ENCODE data around the gene USP2.
A peak's percentile ranks its signal among the peaks of the same experiment; 100 is the strongest.

USP2 gene, protein sequence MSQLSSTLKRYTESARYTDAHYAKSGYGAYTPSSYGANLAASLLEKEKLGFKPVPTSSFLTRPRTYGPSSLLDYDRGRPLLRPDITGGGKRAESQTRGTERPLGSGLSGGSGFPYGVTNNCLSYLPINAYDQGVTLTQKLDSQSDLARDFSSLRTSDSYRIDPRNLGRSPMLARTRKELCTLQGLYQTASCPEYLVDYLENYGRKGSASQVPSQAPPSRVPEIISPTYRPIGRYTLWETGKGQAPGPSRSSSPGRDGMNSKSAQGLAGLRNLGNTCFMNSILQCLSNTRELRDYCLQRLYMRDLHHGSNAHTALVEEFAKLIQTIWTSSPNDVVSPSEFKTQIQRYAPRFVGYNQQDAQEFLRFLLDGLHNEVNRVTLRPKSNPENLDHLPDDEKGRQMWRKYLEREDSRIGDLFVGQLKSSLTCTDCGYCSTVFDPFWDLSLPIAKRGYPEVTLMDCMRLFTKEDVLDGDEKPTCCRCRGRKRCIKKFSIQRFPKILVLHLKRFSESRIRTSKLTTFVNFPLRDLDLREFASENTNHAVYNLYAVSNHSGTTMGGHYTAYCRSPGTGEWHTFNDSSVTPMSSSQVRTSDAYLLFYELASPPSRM

DNA sequence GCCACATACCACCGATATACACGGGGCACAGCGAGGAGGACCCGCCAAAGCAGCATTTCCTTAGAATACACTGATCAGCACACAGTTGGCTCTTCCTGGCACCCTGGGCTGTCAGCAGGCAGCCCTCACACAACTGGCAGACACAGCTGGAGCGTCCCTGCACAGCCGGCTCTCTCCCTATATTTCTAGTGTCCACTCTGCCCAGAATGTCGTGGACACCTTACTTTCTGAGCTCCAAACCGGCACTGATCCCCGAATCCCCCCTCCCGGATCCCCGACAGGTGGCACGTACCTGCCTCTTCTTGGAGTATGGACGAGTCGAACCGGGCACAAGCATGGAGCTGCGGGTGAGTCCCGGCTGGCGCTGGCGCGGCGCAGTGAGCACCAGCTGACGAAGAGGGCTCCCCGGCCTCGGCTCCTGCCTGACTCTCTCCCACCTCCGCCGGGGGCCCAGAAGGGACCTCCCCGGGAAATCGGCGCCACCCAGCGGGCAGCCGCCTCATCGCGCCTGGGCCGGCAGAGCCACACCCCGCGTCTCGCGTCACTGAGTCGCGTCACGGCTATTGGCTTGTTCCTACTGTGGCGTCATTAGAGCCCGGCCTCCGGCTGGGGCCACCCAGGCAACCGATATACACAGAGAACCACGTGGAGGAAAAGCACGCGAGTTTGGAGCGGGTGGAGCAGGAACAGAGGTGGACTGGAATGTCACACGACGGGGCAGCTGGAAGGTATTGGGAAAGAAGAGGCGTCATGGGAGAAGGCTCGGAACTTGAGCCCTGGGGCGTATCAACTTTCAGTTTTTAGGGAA, at the start of gene USP2:
Gene USP2 (minus strand): TSS at position 510 of the 808 bp plus-strand sequence. CDS start 8,210 bp downstream, outside the sequence.
- peaks cover 14% of the 10 kb centered on the region for H3K4me1 Mint-ChIP-seq
- ATAC-seq, result peak; percentile 99

DNA sequence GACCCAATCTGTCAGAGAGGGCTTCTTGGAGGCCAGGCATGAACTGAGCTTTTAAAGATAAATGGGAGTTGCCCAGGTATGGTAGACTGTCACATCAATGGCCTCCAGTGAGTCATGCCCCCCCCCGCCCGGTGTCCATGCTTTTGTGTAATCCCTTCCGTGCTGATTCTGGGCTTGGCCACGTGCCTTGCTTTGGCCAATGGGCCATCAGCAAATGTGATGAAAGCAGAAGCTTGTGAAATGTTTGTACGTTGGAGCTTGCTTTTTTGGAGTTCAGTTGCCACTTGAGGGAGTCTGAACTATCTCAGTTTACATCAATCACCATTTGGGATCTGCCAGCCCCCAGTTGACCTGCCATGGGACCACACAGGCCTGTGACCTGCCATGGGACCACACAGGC, 45.8 kb upstream of the USP2 start:
- DNase-seq (no peak), ATAC-seq (no peak)
- Mint-ChIP-seq H3K9me3 (no peaks in the 10 kb centered on the region), H3K27ac (no peak overlapping the region), H3K4me3 (no peak overlapping the region), H3K4me1 (peaks cover 21% of the 10 kb centered on the region), H3K27me3 (peaks cover 78% of the 10 kb centered on the region)

More for the DNA sequence above, at the start of gene USP2:
- DNase-seq, result peak; percentile 96 to 98
- no peak within 1 kb of the TSS for H3K4me3 Mint-ChIP-seq
- no peaks in the 10 kb centered on the region for H3K9me3 Mint-ChIP-seq
- H3K27me3 Mint-ChIP-seq, result no peaks in the 10 kb centered on the region
- peak within 1 kb of the TSS; percentile 48 to 60 for H3K27ac Mint-ChIP-seq

DNA sequence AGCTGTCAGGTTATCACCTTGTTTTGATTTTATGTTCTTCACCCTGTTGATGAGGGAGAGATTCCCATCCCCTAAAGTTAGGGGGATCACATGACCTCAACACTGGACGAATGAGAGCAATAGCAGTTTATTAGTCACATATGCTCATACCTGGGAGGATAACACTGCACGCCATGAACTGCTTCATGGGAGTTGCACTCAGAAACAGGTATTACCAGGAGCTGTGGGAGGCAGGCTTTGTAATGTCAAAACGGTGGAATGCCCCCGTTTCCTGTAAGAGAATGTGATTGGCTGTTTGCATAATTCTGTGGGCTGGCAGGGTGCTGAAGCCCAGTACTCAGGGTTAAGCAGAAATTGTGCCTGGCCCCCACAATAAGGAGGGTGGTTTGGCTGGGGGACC, 44.7 kb upstream of the USP2 start:
- H3K4me1 Mint-ChIP-seq, result peaks cover 27% of the 10 kb centered on the region
- H3K27me3 Mint-ChIP-seq, result peaks cover 77% of the 10 kb centered on the region
- H3K9me3 Mint-ChIP-seq, result no peaks in the 10 kb centered on the region
- no peak overlapping the region for H3K27ac Mint-ChIP-seq
- H3K4me3 Mint-ChIP-seq, result no peak overlapping the region
- ATAC-seq, result no peak
- no peak for DNase-seq

DNA sequence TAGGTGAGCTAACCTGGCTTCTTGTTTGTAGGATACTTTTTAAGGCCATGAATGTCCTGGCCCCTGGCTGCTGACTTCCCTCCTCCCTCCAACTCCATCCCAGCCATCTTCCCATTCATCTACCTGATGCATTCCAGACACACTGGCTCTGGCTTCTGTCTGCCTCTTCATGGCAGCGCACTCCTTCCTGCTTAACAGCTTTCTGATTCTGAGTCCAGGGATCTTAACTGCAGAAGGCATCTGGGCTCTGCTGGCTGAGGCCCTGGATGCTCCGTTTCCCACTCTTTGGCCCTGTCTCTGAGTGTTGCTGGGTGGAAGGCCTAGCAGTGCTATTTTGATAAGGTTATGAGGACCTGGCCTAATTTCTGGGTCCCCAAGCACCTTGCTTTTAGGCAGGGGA, 43.3 kb upstream of the USP2 start:
- H3K27ac Mint-ChIP-seq, result no peak overlapping the region
- peaks cover 75% of the 10 kb centered on the region for H3K27me3 Mint-ChIP-seq
- ATAC-seq, result no peak
- H3K4me1 Mint-ChIP-seq, result peaks cover 27% of the 10 kb centered on the region
- no peak overlapping the region for H3K4me3 Mint-ChIP-seq
- no peak for DNase-seq
- no peaks in the 10 kb centered on the region for H3K9me3 Mint-ChIP-seq

DNA sequence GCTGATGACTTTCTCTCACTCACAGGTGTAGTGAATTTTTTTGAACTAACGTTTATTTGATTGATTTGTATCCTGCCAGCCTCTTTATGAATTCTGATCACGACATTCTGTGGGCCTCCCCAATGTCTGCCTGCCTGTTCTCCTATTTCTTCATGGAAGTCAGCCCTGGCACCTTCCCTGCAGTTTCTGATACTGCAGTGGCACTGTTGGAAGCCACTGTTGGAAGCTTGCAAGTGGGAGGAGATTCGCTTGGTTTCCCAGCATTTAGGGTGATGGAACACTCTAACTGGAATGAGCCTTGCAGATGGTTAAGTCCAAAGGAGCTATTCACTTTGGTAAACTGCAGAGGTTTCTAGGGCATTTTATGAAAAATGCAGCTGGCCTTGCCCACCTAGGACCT, 42.8 kb upstream of the USP2 start:
- DNase-seq, result no peak
- ATAC-seq, result no peak
- H3K27ac Mint-ChIP-seq, result no peak overlapping the region
- no peaks in the 10 kb centered on the region for H3K9me3 Mint-ChIP-seq
- peaks cover 75% of the 10 kb centered on the region for H3K27me3 Mint-ChIP-seq
- H3K4me1 Mint-ChIP-seq, result peaks cover 27% of the 10 kb centered on the region
- H3K4me3 Mint-ChIP-seq, result peak overlapping the region in 1 of 2 donors; percentile 22

DNA sequence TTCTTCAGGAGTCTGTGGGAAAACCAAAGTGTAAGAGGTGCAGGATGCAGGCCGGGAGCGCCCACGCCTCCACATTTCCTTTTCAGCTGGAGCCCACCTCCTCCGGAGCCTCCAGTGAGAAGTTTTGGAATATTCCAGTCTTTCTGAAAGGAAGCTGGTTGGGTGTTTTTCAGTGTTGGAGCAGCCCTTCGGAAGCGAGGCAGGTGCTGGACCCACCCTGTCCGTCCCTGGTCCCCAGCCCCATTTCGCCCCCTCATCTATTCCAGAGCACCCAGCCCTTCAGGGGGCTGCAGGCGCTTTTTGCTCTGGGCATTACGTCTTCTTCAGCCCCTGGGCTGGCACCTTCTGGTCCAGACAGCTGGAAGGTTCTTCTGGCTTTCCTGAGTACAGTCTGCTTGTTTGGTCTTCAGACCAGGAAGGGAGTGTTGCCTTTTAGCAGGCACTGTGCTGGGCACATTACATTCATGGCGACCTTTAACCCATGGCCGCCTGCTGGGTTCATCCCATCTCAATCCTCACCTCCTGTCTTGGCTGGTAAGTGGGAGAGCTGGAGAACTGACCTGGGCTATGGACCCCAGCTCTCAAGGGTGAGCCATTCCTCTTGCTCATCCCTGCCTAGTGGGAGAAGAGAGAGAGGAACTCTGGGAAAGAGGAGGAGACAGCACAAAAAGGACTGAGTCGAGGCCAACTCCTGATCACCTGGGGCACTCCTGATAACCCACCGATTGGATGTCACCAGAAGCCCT, 42.2 kb upstream of the USP2 start:
- Mint-ChIP-seq H3K27me3 (peaks cover 78% of the 10 kb centered on the region), H3K4me1 (peaks cover 27% of the 10 kb centered on the region), H3K9me3 (no peaks in the 10 kb centered on the region), H3K4me3 (peak overlapping the region in 1 of 2 donors; percentile 22), H3K27ac (no peak overlapping the region)
- DNase-seq, result no peak
- ATAC-seq, result no peak

DNA sequence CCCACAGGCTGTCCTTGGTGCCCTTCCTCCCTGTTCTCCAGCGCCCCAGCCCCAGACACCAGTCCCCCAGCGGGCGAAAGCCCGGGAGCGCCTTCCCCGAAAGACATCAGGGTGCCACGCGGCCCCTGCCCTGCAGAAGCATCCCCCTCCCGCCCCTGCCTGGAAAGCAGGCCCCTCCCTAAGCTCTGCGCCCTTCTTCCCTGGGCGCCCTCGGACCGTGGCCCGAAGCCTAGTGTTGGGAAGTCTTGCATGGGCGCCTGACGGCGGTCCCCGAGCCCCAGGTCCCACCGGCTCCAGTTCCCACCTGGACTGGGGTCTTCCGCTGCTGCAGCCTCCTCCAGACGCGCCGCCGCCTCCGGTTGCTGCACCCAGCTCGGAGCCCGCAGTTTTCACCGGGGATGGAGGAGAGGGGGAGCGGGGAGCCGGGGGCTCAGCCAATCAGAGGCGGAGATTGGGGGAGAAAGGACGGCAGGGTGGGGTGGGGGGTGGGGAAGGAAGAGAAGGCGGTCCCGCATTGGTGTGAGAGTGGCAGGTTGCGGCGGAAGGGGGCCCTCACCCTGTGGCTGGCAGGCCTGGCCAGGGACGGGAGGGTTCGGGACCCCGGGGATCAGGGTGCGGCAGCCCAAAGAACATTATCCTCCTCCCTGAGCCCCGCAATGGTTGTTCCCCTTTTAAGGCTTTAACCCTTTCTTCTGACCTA, 41.5 kb upstream of the USP2 start, which contains the start of gene THY1:
Gene THY1 (minus strand): TSS at position 364 of the 700 bp plus-strand sequence. CDS start 2,267 bp downstream, outside the sequence.
- ATAC-seq (no peak), DNase-seq (no peak)
- H3K4me3 Mint-ChIP-seq, result peak within 1 kb of the TSS; percentile 31 to 57
- peaks cover 72% of the 10 kb centered on the region for H3K27me3 Mint-ChIP-seq
- no peaks in the 10 kb centered on the region for H3K9me3 Mint-ChIP-seq
- no peak within 1 kb of the TSS for H3K27ac Mint-ChIP-seq
- peaks cover 27% of the 10 kb centered on the region for H3K4me1 Mint-ChIP-seq

DNA sequence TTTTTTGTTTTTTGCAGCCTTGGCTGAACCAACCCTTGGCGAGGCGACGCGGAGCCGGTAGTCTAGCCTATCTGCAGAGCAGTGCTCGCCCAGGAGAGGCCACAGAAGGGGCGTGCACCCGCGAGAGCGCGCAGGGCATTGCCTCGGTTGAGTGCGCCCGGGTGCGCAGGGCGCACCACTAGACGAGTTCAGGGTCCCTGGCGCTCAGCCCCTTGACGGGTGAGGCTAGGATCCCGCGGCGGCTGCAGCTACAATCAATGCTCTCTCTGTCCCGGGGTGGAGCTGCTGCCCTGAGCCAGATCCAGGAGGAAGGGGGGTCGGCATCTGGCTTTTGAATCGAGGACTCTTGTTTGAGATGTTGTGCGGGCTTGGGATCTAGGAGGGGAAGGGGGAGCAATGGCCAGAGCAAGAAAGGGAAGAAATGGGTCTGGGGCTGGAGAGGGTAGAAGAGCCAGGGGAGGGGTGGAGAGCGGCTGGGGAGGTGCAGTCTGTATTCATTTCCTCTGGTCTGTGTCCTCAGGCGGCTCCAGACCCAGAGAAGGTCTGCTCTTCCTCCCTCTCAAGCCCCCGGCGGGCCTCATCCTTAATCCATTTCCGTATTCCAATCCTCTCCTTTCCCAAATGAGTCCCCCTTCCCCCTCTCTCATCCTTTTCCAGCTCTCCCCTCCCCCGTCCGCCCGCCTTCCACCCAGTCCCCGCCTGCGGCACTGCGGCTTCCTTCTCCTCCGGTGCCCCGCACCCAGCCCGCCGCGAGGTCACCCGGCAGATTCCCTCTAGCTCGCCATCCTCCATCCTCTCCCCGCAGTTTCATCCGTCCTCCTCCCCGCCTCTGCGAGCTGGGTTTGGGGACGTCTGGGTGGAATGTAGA, 40.7 kb upstream of the USP2 start:
- ATAC-seq, result peak; percentile 46
- no peak overlapping the region for H3K27ac Mint-ChIP-seq
- H3K4me1 Mint-ChIP-seq, result peaks cover 27% of the 10 kb centered on the region
- no peaks in the 10 kb centered on the region for H3K9me3 Mint-ChIP-seq
- DNase-seq, result no peak
- H3K27me3 Mint-ChIP-seq, result peaks cover 70% of the 10 kb centered on the region
- peak overlapping the region; percentile 31 to 57 for H3K4me3 Mint-ChIP-seq

DNA sequence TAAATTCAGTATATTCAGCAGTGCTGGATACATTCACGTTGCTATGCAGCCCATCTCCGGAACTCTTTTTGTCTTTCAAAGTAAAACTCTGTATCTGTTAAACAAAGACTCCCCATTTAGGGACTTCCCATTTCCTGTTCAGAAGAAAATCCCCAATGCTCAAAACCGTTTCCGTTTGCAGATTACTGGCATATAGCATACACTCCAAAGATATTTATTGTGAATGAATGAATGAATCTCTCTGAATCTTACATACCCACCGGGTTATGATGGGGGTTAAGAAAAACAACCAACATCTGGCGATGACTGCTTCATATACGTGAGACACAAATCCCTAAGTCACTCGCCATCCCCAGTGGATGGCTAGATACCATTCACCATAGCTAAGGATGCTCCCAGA, 39.9 kb upstream of the USP2 start:
- Mint-ChIP-seq H3K27ac (no peak overlapping the region), H3K4me1 (peaks cover 26% of the 10 kb centered on the region), H3K27me3 (peaks cover 69% of the 10 kb centered on the region), H3K9me3 (no peaks in the 10 kb centered on the region), H3K4me3 (no peak overlapping the region)
- DNase-seq (no peak), ATAC-seq (no peak)

DNA sequence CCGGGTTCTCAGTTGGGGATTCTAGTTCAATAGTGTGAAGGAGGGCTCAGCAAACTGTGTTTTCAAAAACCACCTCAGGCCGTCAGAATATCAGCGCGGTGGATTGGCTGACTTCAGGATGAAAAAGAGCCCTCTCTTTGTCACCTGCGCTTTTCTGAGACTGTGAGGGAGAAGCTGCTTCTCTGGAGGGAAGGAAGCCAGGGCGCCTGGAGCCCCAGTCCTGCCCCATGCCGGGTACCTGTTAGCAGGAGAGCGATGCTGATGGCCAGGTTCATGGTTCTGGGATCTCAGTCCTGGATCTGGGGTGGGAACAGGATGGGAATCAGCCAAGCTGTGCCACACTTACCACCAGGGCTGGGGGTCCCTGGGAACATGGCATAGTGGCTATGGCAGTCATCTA, 39.1 kb upstream of the USP2 start:
- Mint-ChIP-seq H3K9me3 (no peaks in the 10 kb centered on the region), H3K27ac (no peak overlapping the region), H3K27me3 (peaks cover 65% of the 10 kb centered on the region), H3K4me3 (no peak overlapping the region), H3K4me1 (peaks cover 22% of the 10 kb centered on the region)
- DNase-seq (no peak), ATAC-seq (no peak)

DNA sequence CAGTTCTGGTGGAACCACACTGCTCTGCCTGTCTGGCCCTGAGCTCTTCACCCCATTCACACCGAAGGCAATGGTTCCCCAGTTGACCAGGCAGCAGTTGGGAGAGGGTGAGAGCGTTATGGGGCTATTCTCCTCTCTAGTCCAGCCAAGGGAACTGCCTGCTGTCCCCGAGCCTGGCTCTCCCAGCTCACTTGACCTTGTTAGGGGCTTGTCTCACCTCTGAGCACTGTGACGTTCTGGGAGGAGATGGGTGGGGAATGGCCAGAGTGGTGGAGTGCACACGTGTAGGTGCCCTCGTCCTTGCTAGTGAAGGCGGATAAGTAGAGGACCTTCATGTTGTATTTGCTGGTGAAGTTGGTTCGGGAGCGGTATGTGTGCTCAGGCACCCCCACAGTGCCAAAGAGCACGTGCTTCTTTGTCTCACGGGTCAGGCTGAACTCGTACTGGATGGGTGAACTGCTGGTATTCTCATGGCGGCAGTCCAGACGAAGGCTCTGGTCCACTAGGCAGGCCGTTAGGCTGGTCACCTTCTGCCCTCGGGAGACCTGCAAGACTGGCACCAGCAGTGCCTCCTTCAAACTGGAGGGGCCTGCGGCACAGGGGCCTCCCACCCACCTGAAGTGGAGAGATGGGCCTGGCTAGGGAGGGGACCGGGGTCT, 38.5 kb upstream of the USP2 start:
- H3K27ac Mint-ChIP-seq, result no peak overlapping the region

DNA sequence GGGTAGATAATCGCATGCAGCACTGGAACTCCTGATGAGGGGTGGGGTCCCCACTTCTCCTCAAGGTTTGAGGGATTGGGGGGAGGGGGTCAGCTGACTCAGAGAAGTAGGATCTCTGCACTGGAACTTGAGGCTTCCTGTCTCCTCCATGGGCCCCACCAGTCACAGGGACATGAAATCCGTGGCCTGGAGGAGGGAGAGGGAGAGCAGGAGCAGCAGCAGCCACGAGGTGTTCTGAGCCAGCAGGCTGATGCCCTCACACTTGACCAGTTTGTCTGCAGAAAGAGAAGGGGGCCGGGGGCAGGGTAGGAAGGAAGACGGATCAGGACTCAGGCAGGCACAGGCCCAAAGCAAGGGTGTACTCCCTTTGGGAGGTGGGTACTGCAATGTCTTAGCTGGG, 37.8 kb upstream of the USP2 start:
- ATAC-seq, result no peak

More for the DNA sequence above, 38.5 kb upstream of the USP2 start:
- ATAC-seq (no peak), DNase-seq (no peak)
- H3K4me3 Mint-ChIP-seq, result no peak overlapping the region
- H3K9me3 Mint-ChIP-seq, result no peaks in the 10 kb centered on the region
- peaks cover 22% of the 10 kb centered on the region for H3K4me1 Mint-ChIP-seq
- peaks cover 60% of the 10 kb centered on the region for H3K27me3 Mint-ChIP-seq

DNA sequence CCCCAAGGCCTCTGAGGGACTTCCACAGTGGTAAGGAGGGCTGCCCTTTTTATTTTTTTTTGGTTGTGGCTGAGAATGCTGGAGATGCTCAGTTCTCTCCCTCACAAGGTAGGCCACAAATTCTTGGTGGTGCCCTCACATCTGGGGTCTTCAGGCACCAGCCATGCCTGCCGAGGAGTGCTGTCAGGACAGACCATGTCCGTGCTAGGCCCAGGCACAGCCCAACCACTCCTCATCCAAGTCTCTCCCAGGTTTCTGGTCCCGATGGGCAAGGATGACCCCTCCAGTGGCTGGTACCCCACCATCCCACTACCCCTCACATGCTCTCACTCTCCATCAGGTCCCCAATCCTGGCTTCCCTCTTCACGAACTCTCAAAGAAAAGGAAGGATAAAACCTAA, 37.3 kb upstream of the USP2 start:
- DNase-seq (no peak), ATAC-seq (no peak)
- H3K9me3 Mint-ChIP-seq, result peaks cover 0 to 6% of the 10 kb centered on the region in 2 donors
- no peak overlapping the region for H3K27ac Mint-ChIP-seq
- peaks cover 21% of the 10 kb centered on the region for H3K4me1 Mint-ChIP-seq
- no peak overlapping the region for H3K4me3 Mint-ChIP-seq
- H3K27me3 Mint-ChIP-seq, result peaks cover 48% of the 10 kb centered on the region

More for the DNA sequence above, 37.8 kb upstream of the USP2 start:
- H3K4me1 Mint-ChIP-seq, result peaks cover 22% of the 10 kb centered on the region
- H3K27ac Mint-ChIP-seq, result no peak overlapping the region
- no peak for DNase-seq
- peaks cover 53% of the 10 kb centered on the region for H3K27me3 Mint-ChIP-seq
- peaks cover 0 to 4% of the 10 kb centered on the region in 2 donors for H3K9me3 Mint-ChIP-seq
- H3K4me3 Mint-ChIP-seq, result no peak overlapping the region
